ENCODE measurements around the gene PLCH1.

DNA sequence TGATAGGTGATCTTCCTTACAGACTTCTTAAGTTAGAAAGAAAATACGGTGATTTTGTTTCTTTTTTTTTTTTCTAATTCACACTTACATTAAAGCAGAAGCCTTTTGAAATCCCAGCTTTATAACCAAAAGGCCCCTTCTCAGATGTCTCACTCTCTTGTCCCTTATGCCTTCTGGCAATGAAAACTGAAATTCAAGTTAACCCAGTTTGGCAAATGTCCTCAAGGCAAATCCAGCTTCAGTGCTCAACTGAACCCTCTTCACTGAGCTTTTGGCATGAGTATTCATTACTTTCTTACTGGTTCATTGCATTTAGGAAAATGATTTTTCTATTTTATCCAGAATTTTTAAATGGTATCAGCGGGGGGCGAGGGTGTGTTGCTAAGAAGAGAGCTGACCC lies 17.0 kb downstream of the PLCH1 start:
- TF ChIP-seq, protein P1, sequence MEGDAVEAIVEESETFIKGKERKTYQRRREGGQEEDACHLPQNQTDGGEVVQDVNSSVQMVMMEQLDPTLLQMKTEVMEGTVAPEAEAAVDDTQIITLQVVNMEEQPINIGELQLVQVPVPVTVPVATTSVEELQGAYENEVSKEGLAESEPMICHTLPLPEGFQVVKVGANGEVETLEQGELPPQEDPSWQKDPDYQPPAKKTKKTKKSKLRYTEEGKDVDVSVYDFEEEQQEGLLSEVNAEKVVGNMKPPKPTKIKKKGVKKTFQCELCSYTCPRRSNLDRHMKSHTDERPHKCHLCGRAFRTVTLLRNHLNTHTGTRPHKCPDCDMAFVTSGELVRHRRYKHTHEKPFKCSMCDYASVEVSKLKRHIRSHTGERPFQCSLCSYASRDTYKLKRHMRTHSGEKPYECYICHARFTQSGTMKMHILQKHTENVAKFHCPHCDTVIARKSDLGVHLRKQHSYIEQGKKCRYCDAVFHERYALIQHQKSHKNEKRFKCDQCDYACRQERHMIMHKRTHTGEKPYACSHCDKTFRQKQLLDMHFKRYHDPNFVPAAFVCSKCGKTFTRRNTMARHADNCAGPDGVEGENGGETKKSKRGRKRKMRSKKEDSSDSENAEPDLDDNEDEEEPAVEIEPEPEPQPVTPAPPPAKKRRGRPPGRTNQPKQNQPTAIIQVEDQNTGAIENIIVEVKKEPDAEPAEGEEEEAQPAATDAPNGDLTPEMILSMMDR (IDR thresholded peaks at IDR 0.05) = no peak
- no peak for TF ChIP-seq POLR2AphosphoS5 (IDR thresholded peaks at IDR 0.05; ENCODE audit: insufficient read depth in 1 of 2, low read depth in 1 of 2)
